GM12875 (cell line): ENCODE results near the gene ARHGEF6.

Experiments used
- H3K4me3 ChIP-seq: one replicate; pipeline ENCODE4 v1.5.1; 2011; ENCODE audit warnings: low read depth, low read length, control low read depth
- TF ChIP-seq, protein P1 (sequence below): IDR thresholded peaks from 2 replicates; pipeline ENCODE4 v1.5.1; 2011; ENCODE audit warnings: low read depth, mild to moderate bottlenecking, control low read depth, inconsistent platforms, low read length, moderate library complexity, borderline replicate concordance; ENCODE audit not compliant: insufficient read depth

The ARHGEF6 gene

DNA sequence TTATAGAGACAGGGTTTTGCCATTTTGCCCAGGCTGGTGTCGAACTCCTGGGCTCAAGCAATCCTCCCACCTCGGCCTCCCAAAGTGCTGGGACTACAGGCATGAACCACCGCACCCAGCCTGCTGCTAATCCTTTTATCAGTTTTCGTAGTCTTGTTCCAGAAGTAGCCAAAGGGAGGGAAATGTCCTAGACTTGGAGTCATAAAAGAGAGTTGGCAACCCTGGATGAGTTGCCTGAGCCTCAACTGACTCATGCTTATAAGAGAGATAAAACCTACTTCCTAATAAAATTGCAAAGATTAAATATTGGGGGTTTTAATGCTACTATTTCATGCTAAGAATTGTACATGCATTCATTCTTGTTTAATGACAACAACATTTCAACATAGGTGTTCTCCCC, 88.5 kb downstream of the ARHGEF6 start:
- TF ChIP-seq, protein P1, sequence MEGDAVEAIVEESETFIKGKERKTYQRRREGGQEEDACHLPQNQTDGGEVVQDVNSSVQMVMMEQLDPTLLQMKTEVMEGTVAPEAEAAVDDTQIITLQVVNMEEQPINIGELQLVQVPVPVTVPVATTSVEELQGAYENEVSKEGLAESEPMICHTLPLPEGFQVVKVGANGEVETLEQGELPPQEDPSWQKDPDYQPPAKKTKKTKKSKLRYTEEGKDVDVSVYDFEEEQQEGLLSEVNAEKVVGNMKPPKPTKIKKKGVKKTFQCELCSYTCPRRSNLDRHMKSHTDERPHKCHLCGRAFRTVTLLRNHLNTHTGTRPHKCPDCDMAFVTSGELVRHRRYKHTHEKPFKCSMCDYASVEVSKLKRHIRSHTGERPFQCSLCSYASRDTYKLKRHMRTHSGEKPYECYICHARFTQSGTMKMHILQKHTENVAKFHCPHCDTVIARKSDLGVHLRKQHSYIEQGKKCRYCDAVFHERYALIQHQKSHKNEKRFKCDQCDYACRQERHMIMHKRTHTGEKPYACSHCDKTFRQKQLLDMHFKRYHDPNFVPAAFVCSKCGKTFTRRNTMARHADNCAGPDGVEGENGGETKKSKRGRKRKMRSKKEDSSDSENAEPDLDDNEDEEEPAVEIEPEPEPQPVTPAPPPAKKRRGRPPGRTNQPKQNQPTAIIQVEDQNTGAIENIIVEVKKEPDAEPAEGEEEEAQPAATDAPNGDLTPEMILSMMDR = no peak
- no peak overlapping the region for H3K4me3 ChIP-seq

DNA sequence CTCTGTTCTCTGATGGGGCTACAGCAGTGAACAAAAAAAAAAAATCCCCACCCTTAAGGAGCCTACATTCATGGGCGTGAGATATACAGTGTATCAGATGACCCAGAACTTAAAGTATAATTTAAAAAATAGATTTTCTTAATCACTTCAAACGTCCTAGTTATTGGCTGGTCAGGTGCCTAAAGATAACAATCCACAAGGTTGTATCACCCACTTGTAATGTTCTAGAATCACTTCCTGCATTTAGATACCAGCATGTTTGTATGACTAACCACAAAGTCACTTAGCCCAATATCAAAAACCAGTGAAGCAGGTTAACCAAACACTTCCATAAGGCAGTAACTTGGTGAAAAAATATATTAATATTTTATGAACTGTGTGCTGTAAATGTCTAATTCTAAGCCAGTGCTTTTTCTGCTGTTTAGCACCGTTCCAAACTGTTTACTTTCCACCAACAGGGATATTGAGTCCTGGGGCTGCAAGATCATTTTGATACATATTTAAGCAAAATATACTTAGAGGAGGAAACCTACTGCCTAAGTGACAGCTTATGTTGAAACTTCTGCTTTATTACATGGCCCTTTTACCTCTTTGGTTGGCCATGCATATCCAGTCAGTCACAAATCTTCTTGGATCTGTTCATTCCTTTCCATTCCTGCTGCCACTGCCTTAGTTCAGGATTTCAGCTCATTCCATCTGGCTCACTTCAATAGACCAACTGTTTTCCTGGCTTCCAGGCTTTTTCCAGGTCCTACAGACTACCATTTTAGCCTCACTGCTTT, 89.5 kb downstream of the ARHGEF6 start:
- TF ChIP-seq, protein P1 = no peak
- no peak overlapping the region for H3K4me3 ChIP-seq

DNA sequence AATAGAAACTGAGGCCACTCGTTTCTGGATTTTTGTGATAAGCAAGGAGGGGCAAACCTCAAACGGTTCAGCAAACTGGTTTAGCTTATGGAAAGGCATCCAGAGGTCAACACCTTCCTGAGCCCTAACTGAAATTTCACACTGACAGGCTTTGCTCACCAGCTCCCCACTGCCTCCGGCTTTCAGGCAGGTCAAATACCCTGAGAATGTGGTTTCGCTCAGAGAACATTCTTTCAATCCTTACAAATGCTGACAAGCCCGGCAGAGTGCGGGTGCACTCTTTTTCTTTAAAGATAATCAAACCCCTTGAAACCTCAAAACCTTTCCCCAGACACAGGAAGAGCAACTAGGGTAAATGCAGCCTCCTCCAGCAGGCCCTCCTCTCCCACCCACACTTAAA, 91.3 kb downstream of the ARHGEF6 start:
- no peak overlapping the region for H3K4me3 ChIP-seq
- TF ChIP-seq, protein P1 = no peak

DNA sequence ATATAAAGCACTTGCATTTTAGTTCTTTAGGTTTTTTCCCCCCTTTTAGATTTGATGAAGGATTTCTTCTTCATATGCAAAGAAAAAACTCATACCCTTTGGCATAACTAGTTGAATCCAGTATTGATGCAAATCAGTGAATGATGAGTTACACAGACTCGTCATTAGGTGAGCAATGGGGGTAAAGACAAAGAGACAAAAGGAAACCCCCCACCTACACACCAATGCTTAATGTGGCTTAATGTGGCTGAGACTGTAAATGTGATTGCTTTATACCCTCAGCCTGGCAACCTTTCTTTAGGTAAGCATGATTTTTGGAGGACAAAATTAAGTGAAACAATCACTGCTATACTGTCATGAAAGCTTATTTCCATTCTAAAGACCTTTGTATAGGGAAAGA, 93.3 kb downstream of the ARHGEF6 start:
- TF ChIP-seq, protein P1 = no peak
- no peak overlapping the region for H3K4me3 ChIP-seq

DNA sequence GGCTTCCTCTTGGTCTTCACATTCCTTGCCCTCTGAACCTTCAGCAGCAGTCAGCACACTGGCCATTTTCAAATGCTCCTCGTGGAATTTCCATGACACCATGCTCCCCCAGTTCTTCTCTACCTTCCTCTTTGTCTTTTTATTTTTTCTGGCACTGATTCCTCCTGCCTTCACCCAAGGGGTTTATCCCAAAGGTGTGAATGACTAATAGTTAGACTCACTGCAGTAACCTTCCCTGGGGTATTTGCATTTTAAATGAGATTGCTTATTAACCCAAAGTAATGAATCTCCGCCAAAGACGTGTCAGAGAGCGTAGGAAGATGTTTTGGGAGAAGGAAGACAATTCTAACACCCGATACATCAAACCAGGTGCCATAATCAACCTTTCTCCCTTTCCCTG, 96.6 kb downstream of the ARHGEF6 start:
- TF ChIP-seq, protein P1 = no peak
- no peak overlapping the region for H3K4me3 ChIP-seq

DNA sequence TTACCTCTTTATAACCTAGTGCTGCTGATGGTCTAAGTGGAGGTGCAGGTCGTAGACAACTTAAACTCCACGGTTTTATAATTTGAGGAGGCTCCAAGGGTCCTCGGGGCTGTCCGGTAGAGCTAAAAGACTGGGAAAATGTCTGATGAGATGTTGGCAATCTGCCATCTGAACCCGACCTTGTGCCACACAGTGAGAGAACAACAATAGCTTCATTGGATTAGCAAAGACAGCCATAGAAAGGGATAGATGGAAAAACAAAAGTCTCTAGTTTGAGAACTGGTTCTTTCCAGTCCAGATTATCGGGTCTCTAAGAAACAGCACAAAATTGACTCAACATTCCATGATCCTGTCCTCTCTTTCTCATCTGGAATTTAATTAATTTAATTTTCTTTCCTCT, 101.2 kb downstream of the ARHGEF6 start:
- TF ChIP-seq, protein P1 = no peak
- H3K4me3 ChIP-seq = no peak overlapping the region

DNA sequence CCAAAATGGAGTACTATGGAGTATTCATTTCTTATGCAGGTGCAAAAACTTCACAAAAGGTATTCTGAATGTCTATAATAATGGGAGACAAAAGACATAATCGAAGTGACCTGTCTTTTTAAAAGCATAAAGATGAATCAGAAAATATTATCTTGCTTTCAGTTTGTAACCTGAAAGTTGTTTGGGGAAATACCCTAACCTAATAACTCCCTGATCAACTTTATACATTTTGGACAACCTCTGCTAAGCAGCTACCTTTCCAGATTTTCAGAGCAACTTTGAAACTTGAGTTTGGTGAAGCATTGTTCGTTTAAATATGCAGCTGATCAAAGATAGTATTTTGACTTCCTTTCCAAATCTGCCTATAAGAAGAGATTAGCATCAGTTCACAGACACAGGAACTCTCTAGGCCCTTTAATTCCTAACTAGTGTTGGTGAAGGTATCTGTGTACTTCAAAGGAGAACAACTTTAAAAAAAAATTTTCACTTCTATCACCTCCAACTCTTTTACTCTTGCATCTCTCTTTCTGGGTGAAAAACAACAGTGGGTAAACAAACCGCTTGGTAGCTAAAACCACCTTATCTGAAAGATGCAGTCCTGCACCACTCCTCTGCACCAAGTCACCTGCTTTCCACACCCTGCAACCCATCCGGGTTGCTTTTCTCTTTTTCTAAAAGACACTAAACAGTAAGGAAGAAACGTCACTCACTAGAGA, 106.3 kb downstream of the ARHGEF6 start:
- TF ChIP-seq, protein P1 = no peak
- H3K4me3 ChIP-seq = no peak overlapping the region
